GM12873 (cell line): ENCODE data around the gene RNU4-1.

Experiments used
- TF ChIP-seq, protein P1 (sequence below): IDR thresholded peaks from 2 replicates; pipeline ENCODE4 v1.5.1; 2012; ENCODE audit warnings: low read depth, mild to moderate bottlenecking, moderate library complexity, low read length, control low read depth; ENCODE audit not compliant: insufficient read depth; ENCODE audit errors: missing control alignments

RNU4-1 gene

DNA sequence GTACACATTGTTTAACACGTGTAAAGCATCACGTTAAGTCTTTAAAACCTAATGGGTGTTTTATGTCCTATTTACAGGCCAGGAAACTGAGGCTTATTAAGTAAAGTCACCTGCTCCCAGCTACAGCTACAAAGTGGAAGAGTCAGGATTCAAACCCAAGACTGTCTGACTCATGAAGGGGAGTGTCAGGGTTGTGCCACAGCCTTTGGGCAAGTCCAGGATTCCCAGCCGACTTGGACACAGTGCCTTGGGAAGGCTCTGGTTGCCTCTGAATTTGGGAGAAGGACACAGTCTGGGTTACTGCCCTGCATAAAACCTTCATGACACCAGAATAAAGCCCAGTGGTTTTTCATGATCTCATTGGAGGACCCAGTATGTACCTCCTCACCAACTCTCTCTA, 8.7 kb downstream of the RNU4-1 start:
- TF ChIP-seq, protein P1, sequence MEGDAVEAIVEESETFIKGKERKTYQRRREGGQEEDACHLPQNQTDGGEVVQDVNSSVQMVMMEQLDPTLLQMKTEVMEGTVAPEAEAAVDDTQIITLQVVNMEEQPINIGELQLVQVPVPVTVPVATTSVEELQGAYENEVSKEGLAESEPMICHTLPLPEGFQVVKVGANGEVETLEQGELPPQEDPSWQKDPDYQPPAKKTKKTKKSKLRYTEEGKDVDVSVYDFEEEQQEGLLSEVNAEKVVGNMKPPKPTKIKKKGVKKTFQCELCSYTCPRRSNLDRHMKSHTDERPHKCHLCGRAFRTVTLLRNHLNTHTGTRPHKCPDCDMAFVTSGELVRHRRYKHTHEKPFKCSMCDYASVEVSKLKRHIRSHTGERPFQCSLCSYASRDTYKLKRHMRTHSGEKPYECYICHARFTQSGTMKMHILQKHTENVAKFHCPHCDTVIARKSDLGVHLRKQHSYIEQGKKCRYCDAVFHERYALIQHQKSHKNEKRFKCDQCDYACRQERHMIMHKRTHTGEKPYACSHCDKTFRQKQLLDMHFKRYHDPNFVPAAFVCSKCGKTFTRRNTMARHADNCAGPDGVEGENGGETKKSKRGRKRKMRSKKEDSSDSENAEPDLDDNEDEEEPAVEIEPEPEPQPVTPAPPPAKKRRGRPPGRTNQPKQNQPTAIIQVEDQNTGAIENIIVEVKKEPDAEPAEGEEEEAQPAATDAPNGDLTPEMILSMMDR = no peak

DNA sequence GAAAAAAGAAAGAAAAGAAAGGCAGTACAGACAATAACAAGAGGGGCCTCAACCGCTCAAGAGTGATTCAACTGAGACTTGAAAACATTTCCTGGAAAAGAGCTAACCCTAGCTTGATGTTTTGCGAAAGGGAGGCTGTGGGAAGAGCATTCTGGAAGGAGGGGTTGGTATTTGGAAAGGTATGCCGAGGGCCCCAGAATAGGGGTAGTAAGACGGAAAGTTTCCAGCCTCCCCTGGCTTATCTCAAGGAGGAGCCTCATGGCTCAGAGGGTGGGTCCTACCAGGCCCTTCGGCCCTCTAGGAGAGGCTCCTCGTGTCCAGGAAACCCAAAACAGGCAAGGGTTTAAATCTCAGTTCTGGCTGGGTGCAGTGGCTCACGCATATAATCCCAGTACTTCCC, 9.7 kb downstream of the RNU4-1 start:
- TF ChIP-seq, protein P1 = no peak

DNA sequence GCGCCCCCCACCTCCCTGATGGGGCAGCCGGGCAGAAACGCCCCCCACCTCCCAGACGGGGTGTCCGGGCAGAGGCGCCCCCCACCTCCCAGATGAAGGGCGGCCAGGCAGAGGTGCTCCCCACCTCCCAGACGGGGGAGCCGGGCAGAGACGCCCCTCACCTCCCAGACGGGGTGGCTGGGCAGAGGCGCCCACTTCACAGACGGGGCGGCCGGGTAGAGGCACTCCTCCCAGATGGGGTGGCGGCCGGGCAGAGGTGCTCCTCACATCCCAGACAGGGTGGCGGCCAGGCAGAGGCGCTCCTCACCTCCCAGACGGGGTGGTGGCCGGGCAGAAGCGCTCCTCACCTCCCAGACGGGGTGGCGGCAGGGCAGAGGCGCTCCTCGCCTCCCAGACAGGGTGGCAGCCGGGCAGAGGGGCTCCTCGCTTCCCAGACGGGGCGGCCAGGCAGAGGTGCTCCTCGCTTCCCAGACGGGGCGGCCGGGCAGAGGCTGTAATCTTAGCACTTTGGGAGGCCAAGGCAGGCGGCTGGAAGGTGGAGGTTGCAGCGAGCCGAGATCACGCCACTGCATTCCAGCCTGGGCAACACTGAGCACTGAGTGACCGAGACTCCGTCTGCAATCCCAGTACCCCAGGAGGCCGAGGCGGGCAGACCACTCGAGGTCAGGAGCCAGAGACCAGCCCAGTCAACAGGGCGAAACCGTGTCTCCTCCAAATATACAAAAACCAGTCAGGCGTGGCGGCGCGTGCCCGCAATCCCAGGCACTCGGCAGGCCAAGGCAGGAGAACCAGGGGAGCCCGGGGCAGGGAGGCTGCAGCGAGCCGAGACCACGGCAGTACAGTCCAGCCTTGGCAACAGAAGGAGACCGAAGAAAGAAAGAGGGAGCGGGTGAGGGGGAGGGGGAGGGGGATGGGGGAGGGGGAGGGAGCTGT, 14.6 kb downstream of the RNU4-1 start:
- TF ChIP-seq, protein P1 = no peak

DNA sequence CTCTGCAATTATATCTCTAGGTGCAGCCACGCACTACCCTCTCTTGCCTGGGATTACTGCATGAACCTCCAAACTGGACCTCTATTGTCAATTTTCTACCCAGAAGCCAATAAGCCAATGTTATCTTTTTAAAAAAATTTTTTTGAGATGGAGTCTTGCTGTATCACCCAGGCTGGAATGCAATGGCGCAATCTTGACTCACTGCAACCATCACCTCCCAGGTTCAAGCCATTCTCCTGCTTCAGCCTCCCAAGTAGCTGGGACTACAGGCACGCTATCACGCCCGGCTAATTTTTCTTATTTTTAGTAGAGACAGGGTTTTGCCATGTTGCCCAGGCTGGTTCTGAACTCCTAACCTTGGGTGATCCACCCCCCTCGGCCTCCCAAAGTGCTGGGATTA, 16.3 kb downstream of the RNU4-1 start:
- TF ChIP-seq, protein P1 = no peak

DNA sequence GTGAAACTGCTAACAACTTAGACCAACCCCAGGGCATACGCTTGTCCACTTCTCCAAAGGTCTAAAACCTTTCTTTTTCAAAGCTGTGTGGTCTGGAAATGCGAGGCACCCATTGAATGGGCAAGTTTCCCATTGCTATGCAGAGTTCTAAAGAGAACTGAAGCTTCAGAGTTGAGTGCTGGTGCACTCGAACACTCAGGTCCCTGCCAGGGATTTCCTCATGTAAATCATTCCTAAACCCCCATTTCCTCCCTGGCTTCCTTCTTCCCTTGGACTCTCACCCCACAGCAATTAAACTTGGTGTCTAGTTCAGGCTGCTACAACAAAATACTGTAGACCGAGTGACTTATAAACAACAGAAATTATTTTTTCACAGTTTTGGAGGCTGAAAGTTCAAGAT, 25.3 kb downstream of the RNU4-1 start:
- TF ChIP-seq, protein P1 = no peak

DNA sequence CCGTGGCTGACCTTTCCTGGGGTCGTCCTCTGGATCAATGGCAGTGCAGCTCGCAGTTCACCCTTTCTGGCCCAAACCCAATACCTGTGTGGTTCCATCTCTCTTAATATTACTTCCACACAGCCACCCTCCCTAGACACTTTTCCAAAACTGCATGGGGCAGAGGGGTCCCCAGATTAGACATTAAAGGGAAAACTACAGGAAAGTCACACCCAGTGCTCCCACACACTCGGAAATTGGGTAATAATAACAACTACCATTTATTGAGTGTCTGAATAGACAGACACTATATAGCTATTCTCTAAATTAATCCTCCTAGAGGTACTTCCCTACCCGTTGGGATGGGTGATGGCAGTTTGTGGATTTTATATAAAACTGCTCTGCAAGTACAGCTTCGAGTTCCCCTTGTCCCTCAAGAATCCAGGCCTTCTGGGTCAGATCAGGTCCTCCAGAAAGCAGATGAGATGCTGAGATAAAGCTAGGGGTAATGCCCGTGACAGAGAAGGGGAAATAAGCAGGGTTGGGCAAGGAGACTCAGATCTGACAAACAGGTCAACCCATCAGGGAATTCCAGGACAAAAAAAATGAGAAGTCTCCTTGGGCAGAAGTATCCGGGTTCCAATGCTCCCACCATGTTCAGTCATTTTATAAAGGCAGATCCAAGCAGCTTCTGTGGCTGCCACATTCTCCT, 26.7 kb downstream of the RNU4-1 start:
- TF ChIP-seq, protein P1 = no peak

DNA sequence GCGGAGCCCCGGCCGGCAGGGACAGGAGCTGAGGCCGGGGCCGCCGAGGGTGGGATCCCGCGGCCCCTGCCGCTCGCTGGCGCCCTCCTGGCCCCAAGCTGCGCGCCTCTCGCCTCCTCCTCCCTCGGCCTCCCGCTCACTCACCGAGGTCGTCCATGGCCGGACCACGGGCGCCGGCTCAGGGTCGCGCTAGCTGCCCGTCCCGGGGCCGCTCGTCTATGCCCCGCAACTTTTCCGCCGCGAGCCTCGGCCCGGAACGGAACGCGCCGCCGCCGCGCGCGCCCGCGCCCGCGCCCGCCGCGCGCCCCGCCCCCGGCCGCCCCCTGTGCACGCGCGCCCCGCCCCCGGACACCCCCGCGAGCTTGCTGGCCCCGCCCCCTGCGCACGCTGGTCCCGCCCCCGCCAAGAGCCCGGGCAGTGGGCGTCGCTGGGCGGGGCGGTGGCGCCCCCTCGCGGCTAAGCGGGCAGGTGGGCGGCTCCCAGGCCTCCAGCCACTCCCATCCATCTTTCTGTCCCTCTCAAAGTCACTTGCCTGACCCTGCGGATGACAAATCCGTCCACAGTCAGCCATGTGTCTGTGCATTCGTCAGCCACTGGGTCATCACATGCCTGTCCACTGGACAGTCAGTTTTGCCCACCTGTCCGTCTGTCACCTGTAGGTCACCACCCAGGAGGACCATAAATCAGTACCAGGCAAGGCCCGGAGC, 27.4 kb downstream of the RNU4-1 start, which contains the start of gene PXN:
Gene PXN (minus strand): TSS at position 258 of the 707 bp plus-strand sequence. CDS start 101 bp downstream, at position 157.
- TF ChIP-seq, protein P1 = peak; percentile 83
